CD8-positive, alpha-beta memory T cell (primary cell): ENCODE data around the gene UCK2. TPM values are rescaled to one million over a fixed set of nuclear protein-coding genes. Genes with fewer than 3 reads are reported as not detected.

ENCODE experiments used
- CTCF ChIA-PET: fragments of 350-600 bp; sonication (Branson Sonifier 250); formaldehyde crosslinking; loops from one replicate; lab custom pipeline; 2021; ENCODE audit warnings: antibody characterized with exemption; lab: Charles Lee
- POLR2A ChIA-PET: fragments of 350-600 bp; sonication (Branson Sonifier 250); formaldehyde crosslinking; loops from one replicate; lab custom pipeline; 2021; ENCODE audit warnings: antibody characterized with exemption; lab: Charles Lee
- DNase-seq, 5 donors: peaks; one replicate each; pipeline versions ENCODE4 v3.0.0 to v3.0.0-alpha.2; 2020 to 2022; ENCODE audit warnings: mixed read lengths in 1 of 5
- H3K27ac ChIP-seq: one replicate; pipeline ENCODE4 v1.7.0; 2013; ENCODE audit warnings: low read depth, mild to moderate bottlenecking, low read length, moderate library complexity
- H3K27me3 ChIP-seq: 2 replicates; pipeline ENCODE4 v1.7.0; 2013; ENCODE audit warnings: low read length, mild to moderate bottlenecking; ENCODE audit not compliant: insufficient read depth, poor library complexity, severe bottlenecking
- H3K36me3 ChIP-seq: 2 replicates; pipeline ENCODE4 v1.7.0; 2013; ENCODE audit warnings: mild to moderate bottlenecking, low read length, moderate library complexity; ENCODE audit not compliant: insufficient read depth
- H3K4me1 ChIP-seq: 2 replicates; pipeline ENCODE4 v1.7.0; 2013; ENCODE audit warnings: mild to moderate bottlenecking, low read length, moderate library complexity; ENCODE audit not compliant: insufficient read depth
- H3K4me3 ChIP-seq: 2 replicates; pipeline ENCODE4 v1.7.0; 2013; ENCODE audit warnings: mild to moderate bottlenecking, low read length
- H3K9me3 ChIP-seq: 2 replicates; pipeline ENCODE4 v1.7.0; 2013; ENCODE audit warnings: mild to moderate bottlenecking, low read length
- H3K27ac Mint-ChIP-seq, 8 donors: one replicate each; pipeline ENCODE4 v1.8.0; 2020 to 2021; ENCODE audit warnings: mixed read lengths in 8 of 8, mild to moderate bottlenecking in 6 of 8, inconsistent platforms in 3 of 8, moderate library complexity in 3 of 8
- H3K27me3 Mint-ChIP-seq, 2 donors: one replicate each; pipeline ENCODE4 v1.8.0; 2020 to 2021; ENCODE audit warnings: mixed read lengths in 2 of 2, mild to moderate bottlenecking in 1 of 2, moderate library complexity in 1 of 2
- H3K36me3 Mint-ChIP-seq, 3 donors: one replicate each; pipeline ENCODE4 v1.8.0; 2020 to 2021; ENCODE audit warnings: mixed read lengths in 3 of 3, inconsistent platforms in 1 of 3, mild to moderate bottlenecking in 1 of 3
- H3K4me1 Mint-ChIP-seq, 3 donors: one replicate each; pipeline ENCODE4 v1.8.0; 2020 to 2021; ENCODE audit warnings: mixed read lengths in 3 of 3, inconsistent platforms in 1 of 3, mild to moderate bottlenecking in 1 of 3
- H3K4me3 Mint-ChIP-seq, 7 donors: one replicate each; pipeline ENCODE4 v1.8.0; 2020 to 2021; ENCODE audit warnings: mixed read lengths in 7 of 7, mild to moderate bottlenecking in 6 of 7, moderate library complexity in 4 of 7, inconsistent platforms in 2 of 7
- H3K9me3 Mint-ChIP-seq, 5 donors: one replicate each; pipeline ENCODE4 v1.8.0; 2020 to 2022; ENCODE audit warnings: mixed read lengths in 5 of 5, mild to moderate bottlenecking in 3 of 5, moderate library complexity in 2 of 5, inconsistent platforms in 1 of 5
- polyA plus RNA-seq: library from polyadenylated mRNA; unstranded; fragments of 300-500 nt; fragmentation: Illumina TruSeq; gene quantifications from one replicate; pipeline ENCODE4 v1.2.3, GENCODE V29; 2021
- total RNA-seq, 2 experiments: library from RNA; stranded (reverse); gene quantifications; one replicate each; pipeline ENCODE4 v1.2.3, GENCODE V29; 2021

UCK2 gene
- total and polyA plus RNA-seq, 3 experiments from 2014 or later = 10.7 to 100 (median 97.4) TPM

GRCh38 chr1:165871311-165872067, 44.1 kb downstream of the UCK2 start:
- Mint-ChIP-seq H3K36me3 (no peaks in the 10 kb centered on the region), H3K27me3 (peaks cover 0 to 1% of the 10 kb centered on the region in 2 donors), H3K4me3 (peak overlapping the region; percentile 10 to 78 (median 59)), H3K4me1 (peaks cover 27 to 55% (median 41%) of the 10 kb centered on the region in 3 donors), H3K27ac (peak overlapping the region in 7 of 8 donors; percentile 0 to 77 (median 51)), H3K9me3 (no peaks in the 10 kb centered on the region)
- Histone ChIP-seq H3K4me1 (peaks cover 35% of the 10 kb centered on the region), H3K27me3 (no peaks in the 10 kb centered on the region), H3K4me3 (no peak overlapping the region), H3K36me3 (no peaks in the 10 kb centered on the region), H3K27ac (no peak overlapping the region), H3K9me3 (no peaks in the 10 kb centered on the region)
- CTCF ChIA-PET = interaction anchor here (1.1 to 2.7 kb wide), 2 partner anchors 22 to 270 kb away, joined by 4 to 6 read pairs; no protein-coding TSS in a partner anchor
- POLR2A ChIA-PET = no interaction called here
- DNase-seq = peak; percentile 25 to 70 (median 45)

- no peaks in the 10 kb centered on the region for H3K9me3 ChIP-seq
- no peaks in the 10 kb centered on the region for H3K36me3 ChIP-seq
- H3K4me1 ChIP-seq = peaks cover 35% of the 10 kb centered on the region
- H3K27me3 Mint-ChIP-seq = peaks cover 0 to 1% of the 10 kb centered on the region in 2 donors
- peaks cover 25 to 55% (median 41%) of the 10 kb centered on the region in 3 donors for H3K4me1 Mint-ChIP-seq
- H3K4me3 Mint-ChIP-seq = no peak overlapping the region
- ChIA-PET POLR2A (interaction anchor here (1.4 kb wide), 1 partner anchor 105 kb away, joined by 5 read pairs; the partner anchor contains the start of gene TMCO1), CTCF (no interaction called here)
- no peak for DNase-seq
- peak overlapping the region in 1 of 8 donors; percentile 12 for H3K27ac Mint-ChIP-seq
- no peaks in the 10 kb centered on the region for H3K9me3 Mint-ChIP-seq
- H3K4me3 ChIP-seq = no peak overlapping the region
- no peak overlapping the region for H3K27ac ChIP-seq
- no peaks in the 10 kb centered on the region for H3K27me3 ChIP-seq
- H3K36me3 Mint-ChIP-seq = peaks cover 0 to 17% (median 1%) of the 10 kb centered on the region in 3 donors
Observed at GRCh38 chr1:165873481-165873880, 46.1 kb downstream of the UCK2 start.

GRCh38 chr1:165874643-165875042, 47.2 kb downstream of the UCK2 start:
- DNase-seq = no peak
- no peaks in the 10 kb centered on the region for H3K9me3 ChIP-seq
- CTCF ChIA-PET = no interaction called here
- Mint-ChIP-seq H3K9me3 (no peaks in the 10 kb centered on the region), H3K27ac (no peak overlapping the region), H3K36me3 (peaks cover 0 to 17% (median 1%) of the 10 kb centered on the region in 3 donors), H3K4me1 (peaks cover 27 to 56% (median 41%) of the 10 kb centered on the region in 3 donors), H3K27me3 (peaks cover 0 to 1% of the 10 kb centered on the region in 2 donors), H3K4me3 (no peak overlapping the region)
- H3K4me1 ChIP-seq = peaks cover 35% of the 10 kb centered on the region
- POLR2A ChIA-PET = interaction anchor here (0.6 kb wide), 1 partner anchor 9 kb away, joined by 4 read pairs; no protein-coding TSS in a partner anchor
- no peak overlapping the region for H3K4me3 ChIP-seq
- no peaks in the 10 kb centered on the region for H3K27me3 ChIP-seq
- H3K27ac ChIP-seq = no peak overlapping the region
- H3K36me3 ChIP-seq = no peaks in the 10 kb centered on the region

GRCh38 chr1:165875171-165875570, 47.8 kb downstream of the UCK2 start:
- Mint-ChIP-seq H3K36me3 (peaks cover 0 to 17% (median 1%) of the 10 kb centered on the region in 3 donors), H3K27me3 (peaks cover 0 to 1% of the 10 kb centered on the region in 2 donors), H3K9me3 (no peaks in the 10 kb centered on the region), H3K27ac (peak overlapping the region in 1 of 8 donors; percentile 4), H3K4me1 (peaks cover 28 to 60% (median 37%) of the 10 kb centered on the region in 3 donors), H3K4me3 (peak overlapping the region in 1 of 7 donors; percentile 17)
- peaks cover 35% of the 10 kb centered on the region for H3K4me1 ChIP-seq
- ChIA-PET CTCF (no interaction called here), POLR2A (interaction anchor here (0.6 kb wide), 1 partner anchor 9 kb away, joined by 4 read pairs; no protein-coding TSS in a partner anchor)
- H3K4me3 ChIP-seq = no peak overlapping the region
- no peaks in the 10 kb centered on the region for H3K27me3 ChIP-seq
- no peak overlapping the region for H3K27ac ChIP-seq
- H3K9me3 ChIP-seq = no peaks in the 10 kb centered on the region
- no peak for DNase-seq
- no peaks in the 10 kb centered on the region for H3K36me3 ChIP-seq

- no peak overlapping the region for H3K27ac ChIP-seq
- DNase-seq = no peak
- CTCF ChIA-PET = no interaction called here
- H3K4me3 Mint-ChIP-seq = peak overlapping the region in 1 of 7 donors; percentile 17
- H3K4me1 Mint-ChIP-seq = peaks cover 28 to 58% (median 34%) of the 10 kb centered on the region in 3 donors
- no peak overlapping the region for H3K4me3 ChIP-seq
- H3K27me3 ChIP-seq = no peaks in the 10 kb centered on the region
- H3K36me3 Mint-ChIP-seq = peaks cover 0 to 17% (median 1%) of the 10 kb centered on the region in 3 donors
- H3K27me3 Mint-ChIP-seq = peaks cover 0 to 1% of the 10 kb centered on the region in 2 donors
- H3K36me3 ChIP-seq = no peaks in the 10 kb centered on the region
- H3K9me3 Mint-ChIP-seq = no peaks in the 10 kb centered on the region
- POLR2A ChIA-PET = no interaction called here
- no peaks in the 10 kb centered on the region for H3K9me3 ChIP-seq
- H3K27ac Mint-ChIP-seq = peak overlapping the region in 1 of 8 donors; percentile 4
- H3K4me1 ChIP-seq = peaks cover 33% of the 10 kb centered on the region
Observed at GRCh38 chr1:165875604-165876003, 48.2 kb downstream of the UCK2 start.

- no peak overlapping the region for H3K27ac Mint-ChIP-seq
- POLR2A ChIA-PET = no interaction called here
- peaks cover 23 to 52% (median 30%) of the 10 kb centered on the region in 3 donors for H3K4me1 Mint-ChIP-seq
- CTCF ChIA-PET = no interaction called here
- Histone ChIP-seq H3K36me3 (no peaks in the 10 kb centered on the region), H3K27ac (no peak overlapping the region), H3K4me3 (no peak overlapping the region), H3K27me3 (no peaks in the 10 kb centered on the region), H3K4me1 (peaks cover 28% of the 10 kb centered on the region), H3K9me3 (no peaks in the 10 kb centered on the region)
- H3K9me3 Mint-ChIP-seq = no peaks in the 10 kb centered on the region
- no peak for DNase-seq
- H3K27me3 Mint-ChIP-seq = peaks cover 0 to 1% of the 10 kb centered on the region in 2 donors
- peaks cover 0 to 17% (median 1%) of the 10 kb centered on the region in 3 donors for H3K36me3 Mint-ChIP-seq
- H3K4me3 Mint-ChIP-seq = no peak overlapping the region
Observed at GRCh38 chr1:165876121-165876520, 48.7 kb downstream of the UCK2 start.

GRCh38 chr1:165877411-165877810, 50.0 kb downstream of the UCK2 start:
- Histone ChIP-seq H3K27ac (no peak overlapping the region), H3K4me3 (no peak overlapping the region), H3K9me3 (no peaks in the 10 kb centered on the region), H3K4me1 (peaks cover 15% of the 10 kb centered on the region), H3K36me3 (no peaks in the 10 kb centered on the region), H3K27me3 (no peaks in the 10 kb centered on the region)
- Mint-ChIP-seq H3K36me3 (peaks cover 0 to 17% (median 1%) of the 10 kb centered on the region in 3 donors), H3K4me3 (no peak overlapping the region), H3K4me1 (peaks cover 14 to 40% (median 22%) of the 10 kb centered on the region in 3 donors), H3K27me3 (no peaks in the 10 kb centered on the region), H3K27ac (no peak overlapping the region), H3K9me3 (no peaks in the 10 kb centered on the region)
- ChIA-PET CTCF (no interaction called here), POLR2A (no interaction called here)
- DNase-seq = no peak

GRCh38 chr1:165877940-165878556, 50.6 kb downstream of the UCK2 start:
- Histone ChIP-seq H3K27me3 (no peaks in the 10 kb centered on the region), H3K4me1 (peaks cover 9% of the 10 kb centered on the region), H3K4me3 (no peak overlapping the region), H3K36me3 (no peaks in the 10 kb centered on the region), H3K9me3 (no peaks in the 10 kb centered on the region), H3K27ac (no peak overlapping the region)
- H3K27me3 Mint-ChIP-seq = no peaks in the 10 kb centered on the region
- H3K4me3 Mint-ChIP-seq = peak overlapping the region in 1 of 7 donors; percentile 4
- H3K9me3 Mint-ChIP-seq = no peaks in the 10 kb centered on the region
- DNase-seq = no peak
- H3K36me3 Mint-ChIP-seq = peaks cover 0 to 17% (median 1%) of the 10 kb centered on the region in 3 donors
- ChIA-PET POLR2A (no interaction called here), CTCF (no interaction called here)
- no peak overlapping the region for H3K27ac Mint-ChIP-seq
- H3K4me1 Mint-ChIP-seq = peaks cover 14 to 34% (median 19%) of the 10 kb centered on the region in 3 donors
